ENCODE data around the gene ARIH1.
"Not testable (repeated sequence)": the region's sequence is repeated elsewhere in the genome, so short reads cannot be mapped to it uniquely, and the experiment has no call there.

The ARIH1 gene

GRCh38 chr15:72614810-72615532 is 140.8 kb downstream of the ARIH1 start:
- no peak for DNase-seq

GRCh38 chr15:72615533-72616233 is 141.6 kb downstream of the ARIH1 start:
- not testable (repeated sequence) for DNase-seq

GRCh38 chr15:72616491-72617210 is 142.5 kb downstream of the ARIH1 start:
- DNase-seq = no peak

- not testable (repeated sequence) for DNase-seq
Observed at GRCh38 chr15:72623854-72624253, 149.7 kb downstream of the ARIH1 start.

- DNase-seq = not testable (repeated sequence)
Observed at GRCh38 chr15:72626153-72626552, 152.0 kb downstream of the ARIH1 start.

GRCh38 chr15:72628249-72629067 is 154.3 kb downstream of the ARIH1 start:
- not testable (repeated sequence) for DNase-seq

GRCh38 chr15:72629068-72629570 is 155.0 kb downstream of the ARIH1 start:
- not testable (repeated sequence) for DNase-seq

GRCh38 chr15:72636519-72637282 is 162.6 kb downstream of the ARIH1 start:
- DNase-seq = not testable (repeated sequence)

- DNase-seq = not testable (repeated sequence)
Observed at GRCh38 chr15:72639759-72640483, 165.8 kb downstream of the ARIH1 start.

GRCh38 chr15:72642271-72642670 is 168.1 kb downstream of the ARIH1 start:
- not testable (repeated sequence) for DNase-seq

- not testable (repeated sequence) for DNase-seq
Observed at GRCh38 chr15:72648631-72649253, 174.6 kb downstream of the ARIH1 start.

All from suppressor macrophage treated with lipopolysaccharide for 4 hours (primary cell).